GM18858 (cell line): ENCODE data around the gene CELF4.
"Not testable (repeated sequence)": the region's sequence is repeated elsewhere in the genome, so short reads cannot be mapped to it uniquely, and the experiment has no call there.

Experiments
- ATAC-seq: cut with Tn5 transposase; IDR thresholded peaks from one replicate; pipeline ENCODE4 v1.9.1; 2021; ENCODE audit not compliant: unreplicated experiment

Gene CELF4

GRCh38 chr18:37473195-37473840 lies 92.3 kb downstream of the CELF4 start:
- no peak for ATAC-seq

GRCh38 chr18:37471637-37472036 lies 94.0 kb downstream of the CELF4 start:
- no peak for ATAC-seq

GRCh38 chr18:37470986-37471385 lies 94.6 kb downstream of the CELF4 start:
- no peak for ATAC-seq

GRCh38 chr18:37467002-37467662 lies 98.5 kb downstream of the CELF4 start:
- no peak for ATAC-seq

GRCh38 chr18:37465958-37466357 lies 99.6 kb downstream of the CELF4 start:
- ATAC-seq: no peak

GRCh38 chr18:37464257-37464656 lies 101.3 kb downstream of the CELF4 start:
- no peak for ATAC-seq

- ATAC-seq: not testable (repeated sequence)
These were observed 104.3 kb downstream of the CELF4 start for GRCh38 chr18:37461329-37461728.

- no peak for ATAC-seq
These were observed 105.0 kb downstream of the CELF4 start for GRCh38 chr18:37460604-37461003.

- ATAC-seq: no peak
These were observed 106.9 kb downstream of the CELF4 start for GRCh38 chr18:37458697-37459096.

GRCh38 chr18:37457753-37458152 lies 107.8 kb downstream of the CELF4 start:
- no peak for ATAC-seq

- ATAC-seq: no peak
These were observed 108.3 kb downstream of the CELF4 start for GRCh38 chr18:37457341-37457740.

- no peak for ATAC-seq
These were observed 108.7 kb downstream of the CELF4 start for GRCh38 chr18:37456873-37457272.

GRCh38 chr18:37456395-37456794 lies 109.2 kb downstream of the CELF4 start:
- ATAC-seq: no peak

- no peak for ATAC-seq
These were observed 111.8 kb downstream of the CELF4 start for GRCh38 chr18:37453752-37454151.

GRCh38 chr18:37452682-37453385 lies 112.8 kb downstream of the CELF4 start:
- ATAC-seq: no peak

- no peak for ATAC-seq
These were observed 113.6 kb downstream of the CELF4 start for GRCh38 chr18:37452015-37452414.

- ATAC-seq: no peak
These were observed 114.3 kb downstream of the CELF4 start for GRCh38 chr18:37451239-37451825.

- ATAC-seq: no peak
These were observed 115.0 kb downstream of the CELF4 start for GRCh38 chr18:37450434-37451132.

GRCh38 chr18:37449618-37450017 lies 116.0 kb downstream of the CELF4 start:
- ATAC-seq: no peak

- no peak for ATAC-seq
These were observed 116.7 kb downstream of the CELF4 start for GRCh38 chr18:37448946-37449345.
